DMS53 treated with DMSO at 0.1 percent for 48 hours (cell line): Measurements from ENCODE around the gene TNFRSF1A.
"Not testable (repeated sequence)": the region's sequence is repeated elsewhere in the genome, so short reads cannot be mapped to it uniquely, and the experiment has no call there.

Experiments used
- DNase-seq: peaks from one replicate; lab custom pipeline; 2025; ENCODE audit not compliant: unreplicated experiment; lab: John Stamatoyannopoulos, UW

TNFRSF1A gene

GRCh38 chr12:6307529-6307928, 34.3 kb downstream of the TNFRSF1A start:
- no peak for DNase-seq

DNA sequence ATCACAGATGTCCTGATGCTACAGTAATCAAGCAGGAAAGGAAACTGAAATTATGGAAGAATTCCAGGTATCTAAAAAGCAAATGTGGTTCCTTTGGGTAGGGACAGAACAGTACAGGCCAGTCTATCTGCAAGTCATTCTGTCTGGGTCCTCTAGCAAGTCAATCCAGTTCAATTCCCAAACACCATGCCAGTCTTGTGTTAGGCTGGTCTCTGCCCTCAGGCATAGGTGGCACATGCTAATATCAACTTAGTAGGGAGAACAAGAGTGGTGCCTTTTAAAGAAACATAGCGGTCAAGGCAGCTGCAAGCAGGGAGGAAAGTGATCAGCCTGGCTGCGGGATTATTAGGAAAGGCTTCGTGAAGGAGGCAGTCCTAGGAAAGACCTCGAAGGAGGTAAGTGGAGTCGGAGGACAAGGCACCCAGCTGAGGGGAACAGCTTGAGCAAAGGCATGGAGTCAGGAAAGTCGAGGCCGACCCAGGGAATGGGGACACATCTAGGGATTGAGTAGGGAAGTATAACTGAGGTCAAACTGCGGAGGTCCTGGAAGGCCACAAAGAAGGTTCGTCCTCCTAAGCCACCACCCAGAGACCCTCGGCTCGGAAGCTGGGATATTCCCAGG, 35.2 kb downstream of the TNFRSF1A start:
- no peak for DNase-seq

DNA sequence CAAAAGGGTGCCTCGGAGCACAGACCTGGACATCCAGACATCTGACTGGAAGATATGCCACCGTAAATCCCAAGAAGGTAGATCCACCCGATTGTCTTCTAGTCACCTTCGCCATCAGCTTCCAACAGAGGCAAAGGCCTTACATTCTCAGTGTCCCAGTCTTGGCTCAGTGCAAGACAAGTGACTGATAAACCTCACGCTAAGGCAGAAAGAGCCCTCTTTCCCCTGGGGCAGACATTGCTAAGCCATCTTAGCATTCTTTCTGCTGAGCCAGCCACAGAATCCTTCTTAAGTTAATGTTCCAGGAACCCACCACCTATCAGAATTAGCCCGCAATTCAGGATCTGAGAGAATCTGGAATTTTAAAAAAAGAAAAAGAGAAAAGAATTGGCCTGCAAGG, 35.7 kb downstream of the TNFRSF1A start:
- no peak for DNase-seq

DNA sequence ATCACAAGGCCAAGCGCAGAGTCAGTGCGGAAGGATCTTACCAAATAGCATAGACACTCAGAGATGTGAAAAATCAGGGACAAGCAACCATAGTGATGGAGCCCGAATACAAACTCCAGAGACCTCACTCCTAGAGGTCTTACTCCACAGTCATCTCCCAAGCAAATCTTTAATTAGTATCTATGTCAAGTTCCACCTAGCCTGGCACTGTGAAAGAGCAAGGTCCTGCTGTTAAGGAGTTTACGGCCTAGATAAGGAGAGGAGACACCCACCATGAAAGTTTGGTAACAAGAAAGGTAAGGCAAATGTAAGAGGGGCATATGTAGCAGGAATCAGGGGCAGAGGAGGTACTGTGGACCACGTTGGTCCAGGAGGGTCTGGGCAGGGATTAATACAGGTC, 38.8 kb downstream of the TNFRSF1A start:
- no peak for DNase-seq

DNA sequence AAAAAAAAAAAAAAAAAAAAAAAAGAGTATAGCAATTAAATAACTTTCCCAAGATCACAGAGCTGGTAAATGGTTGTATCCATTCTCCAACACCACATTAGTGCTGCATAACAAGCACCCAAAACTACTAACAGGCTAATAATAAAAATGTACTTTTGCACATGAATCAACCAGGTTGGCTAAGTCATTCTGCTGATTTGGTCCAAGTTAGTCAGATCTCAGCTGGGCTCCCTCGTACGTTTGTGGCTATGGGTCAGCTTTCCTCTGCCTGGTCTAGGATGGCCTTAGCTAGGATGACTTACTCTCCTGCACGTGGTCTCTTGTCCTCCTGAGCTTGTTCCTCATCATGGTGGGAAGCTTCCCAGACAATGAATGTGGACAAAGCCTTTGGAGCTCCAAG, 39.3 kb downstream of the TNFRSF1A start:
- no peak for DNase-seq

DNA sequence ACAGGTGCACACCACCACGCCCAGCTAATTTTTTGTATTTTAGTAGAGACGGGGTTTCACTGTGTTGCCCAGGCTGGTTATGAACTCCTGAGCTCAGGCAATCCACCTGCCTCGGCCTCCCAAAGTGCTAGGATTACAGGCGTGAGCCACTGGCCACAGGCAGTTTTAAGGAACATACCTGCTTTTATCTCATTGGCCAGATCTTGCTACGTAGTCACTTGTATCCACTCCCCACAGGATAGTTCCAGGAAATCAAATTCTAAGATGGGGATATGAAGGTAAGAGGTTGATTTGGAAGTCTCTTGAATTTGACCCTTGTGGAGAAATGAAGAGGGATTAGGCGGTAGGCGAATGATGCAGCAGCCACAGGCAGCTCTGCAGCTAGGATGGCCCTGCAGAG, 40.2 kb downstream of the TNFRSF1A start:
- DNase-seq = no peak

DNA sequence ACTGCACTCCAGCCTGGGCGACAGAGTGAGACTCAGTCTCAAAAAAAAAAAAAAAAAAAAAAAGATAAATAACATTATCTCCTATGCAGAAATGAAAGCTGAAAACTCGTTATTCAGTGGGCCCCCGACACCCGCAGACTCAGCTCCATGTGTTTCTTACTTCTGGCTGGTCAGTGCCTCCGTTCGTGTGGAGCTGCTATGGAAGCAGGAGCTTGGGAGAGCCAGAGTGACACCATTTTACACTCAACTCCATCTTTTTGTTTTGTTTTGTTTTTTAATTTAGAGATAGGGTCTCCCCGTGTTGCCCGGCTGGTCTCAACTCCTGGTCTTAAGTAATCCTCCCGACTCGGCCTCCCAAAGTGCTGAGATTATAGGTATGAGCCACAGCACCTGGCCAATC, 44.7 kb downstream of the TNFRSF1A start:
- no peak for DNase-seq

DNA sequence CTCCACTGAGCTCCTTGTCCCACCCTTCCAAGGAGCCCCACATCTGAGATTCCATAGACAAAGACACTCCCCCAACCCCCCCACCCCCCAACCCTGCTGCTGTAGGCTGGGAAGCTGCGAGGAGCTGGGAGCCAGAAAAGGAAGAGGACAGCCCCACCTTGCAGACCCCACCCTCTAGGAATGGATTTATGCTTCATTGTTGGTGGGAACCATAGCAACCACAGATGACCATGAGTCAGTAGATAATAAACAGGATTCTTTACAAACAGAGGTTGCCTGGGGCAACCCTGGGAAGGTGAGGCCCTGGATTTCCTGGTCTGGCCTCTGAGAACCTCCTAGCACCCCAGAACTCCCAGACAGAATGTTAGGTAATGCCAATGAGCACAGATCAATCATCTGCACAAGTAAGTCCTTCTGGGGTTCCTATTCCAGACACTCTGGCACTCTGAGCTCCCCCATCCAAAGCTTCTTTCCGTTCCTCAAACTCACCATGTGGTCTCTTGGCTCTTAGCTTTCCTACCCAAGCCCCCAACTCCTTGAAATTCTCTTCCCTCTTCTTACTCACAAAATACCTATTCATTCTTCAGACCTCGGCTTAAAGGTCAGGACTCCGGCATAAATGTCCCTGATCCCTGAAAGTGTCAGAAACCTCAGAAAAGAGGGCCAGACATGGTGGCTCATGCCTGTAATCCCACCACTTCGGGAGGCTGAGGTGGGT, 46.6 kb downstream of the TNFRSF1A start:
- DNase-seq = peak; percentile 89

DNA sequence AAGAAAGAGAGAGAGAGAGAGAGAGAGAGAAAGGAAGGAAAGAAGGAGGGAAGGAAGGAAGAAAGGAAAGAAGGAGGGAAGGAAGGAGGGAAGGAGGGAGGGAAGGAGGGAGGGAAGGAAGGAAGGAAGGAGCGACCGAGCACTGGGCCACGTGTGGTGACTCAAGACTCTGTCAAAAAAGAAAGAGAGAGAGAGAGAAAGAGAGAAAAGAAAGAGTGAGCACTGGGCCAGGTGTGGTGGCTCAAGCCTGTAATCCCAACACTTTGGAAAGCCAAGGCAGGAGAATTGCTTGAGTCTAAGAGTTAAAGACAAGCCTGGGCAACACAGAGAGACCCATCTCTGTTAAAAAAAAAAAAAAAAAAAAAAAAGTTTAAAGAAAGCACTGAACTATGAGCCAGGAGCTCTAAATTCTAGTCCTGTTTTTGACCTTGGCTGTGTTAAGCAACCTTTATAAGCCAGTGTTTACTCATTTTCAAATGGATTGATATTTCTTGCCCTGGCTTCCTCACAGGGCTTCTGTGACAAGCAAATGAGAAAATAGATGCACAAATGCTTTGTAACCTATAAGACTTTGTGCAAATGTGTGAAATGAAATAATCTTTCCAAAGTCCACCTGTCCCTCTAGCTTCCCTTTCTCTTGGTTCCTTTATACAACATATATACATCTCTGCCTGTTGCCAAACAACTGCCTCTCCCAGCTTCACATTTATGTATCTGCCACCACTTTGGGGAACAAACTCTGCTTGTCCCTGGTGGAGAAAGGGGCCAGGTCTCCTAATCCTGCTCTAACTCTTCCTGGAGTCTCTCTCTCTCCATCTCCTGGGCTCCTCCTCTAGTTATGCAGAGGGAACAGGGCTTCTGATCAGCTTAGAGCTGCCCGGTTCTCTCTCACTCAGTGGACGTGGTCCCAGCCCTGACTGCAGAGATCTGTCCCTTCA, 47.5 kb downstream of the TNFRSF1A start:
- peak; percentile 66 for DNase-seq

- DNase-seq = no peak
These were observed 49.3 kb downstream of the TNFRSF1A start for GRCh38 chr12:6292606-6293005.

DNA sequence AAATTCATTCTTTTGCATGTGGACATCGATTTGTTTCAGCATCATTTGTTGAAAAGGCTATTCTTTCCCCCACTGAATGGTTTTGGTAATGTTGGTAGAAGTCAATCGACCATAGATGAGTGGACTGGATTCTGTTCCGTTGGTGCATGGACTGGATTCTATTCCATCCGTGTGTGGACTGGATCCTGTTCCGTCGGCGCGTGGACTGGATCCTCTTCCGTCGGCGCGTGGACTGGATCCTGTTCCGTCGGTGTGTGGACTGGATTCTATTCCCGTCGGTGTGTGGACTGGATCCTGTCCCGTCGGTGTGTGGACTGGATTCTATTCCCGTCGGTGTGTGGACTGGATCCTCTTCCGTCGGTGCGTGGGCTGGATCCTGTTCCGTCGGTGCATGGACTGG, 52.0 kb downstream of the TNFRSF1A start:
- not testable (repeated sequence) for DNase-seq

DNA sequence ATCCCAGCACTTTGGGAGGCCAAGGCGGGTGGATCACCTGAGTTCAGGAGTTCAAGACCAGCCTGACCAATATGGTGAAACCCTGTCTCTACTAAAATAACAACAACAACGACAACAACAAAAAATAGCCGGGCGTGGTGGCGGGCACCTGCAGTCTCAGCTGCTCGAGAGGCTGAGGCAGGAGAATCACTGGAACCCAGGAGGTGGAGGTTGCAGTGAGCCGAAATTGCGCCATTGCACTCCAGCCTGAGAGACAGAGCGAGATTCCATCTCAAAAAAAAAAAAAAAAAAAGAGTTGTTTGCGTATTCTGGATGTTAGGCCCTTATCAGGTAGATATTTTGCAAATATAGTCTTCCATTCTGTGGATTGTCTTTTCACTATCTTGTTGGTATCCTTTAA, 52.8 kb downstream of the TNFRSF1A start:
- DNase-seq = not testable (repeated sequence)

DNA sequence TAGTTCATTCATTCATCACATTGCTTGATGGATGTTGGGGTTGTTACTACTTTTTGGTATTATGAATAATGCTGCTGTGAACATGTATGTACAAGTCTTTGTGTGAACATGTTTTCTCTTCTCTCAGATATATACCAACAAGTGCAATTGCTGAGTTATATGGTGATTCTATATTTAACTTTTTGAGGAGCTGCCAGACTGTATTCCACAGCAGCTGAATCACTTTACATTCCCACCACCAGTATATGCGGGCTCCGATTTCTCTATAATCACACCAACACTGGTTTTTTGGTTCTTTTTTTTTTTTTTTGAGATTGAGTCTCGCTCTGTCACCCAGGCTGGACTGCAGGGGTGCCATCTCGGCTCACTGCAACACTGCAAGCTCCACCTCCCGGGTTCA, 53.6 kb downstream of the TNFRSF1A start:
- DNase-seq = no peak

GRCh38 chr12:6285532-6286306, 56.2 kb downstream of the TNFRSF1A start:
- no peak for DNase-seq

DNA sequence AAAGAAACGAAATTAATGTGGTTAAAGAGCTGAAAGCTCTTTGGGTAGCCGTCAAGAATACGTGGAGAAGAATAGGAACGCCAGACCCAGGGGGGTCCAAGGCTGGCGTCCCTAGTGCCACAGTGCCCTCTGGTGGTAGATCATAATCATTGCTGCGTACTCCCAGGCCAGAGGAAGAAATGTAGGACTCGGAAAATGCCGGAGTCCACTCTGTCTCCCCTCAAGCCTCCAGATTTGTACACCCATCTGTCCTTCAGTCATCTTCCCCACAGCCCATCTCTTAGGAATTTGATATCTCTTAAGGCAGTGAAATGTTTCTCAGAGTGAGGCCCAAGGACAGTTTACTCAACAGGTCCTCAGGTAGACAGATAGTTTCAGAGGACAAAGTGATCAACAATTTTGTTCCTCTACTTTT, 56.8 kb downstream of the TNFRSF1A start:
- DNase-seq = peak; percentile 86

DNA sequence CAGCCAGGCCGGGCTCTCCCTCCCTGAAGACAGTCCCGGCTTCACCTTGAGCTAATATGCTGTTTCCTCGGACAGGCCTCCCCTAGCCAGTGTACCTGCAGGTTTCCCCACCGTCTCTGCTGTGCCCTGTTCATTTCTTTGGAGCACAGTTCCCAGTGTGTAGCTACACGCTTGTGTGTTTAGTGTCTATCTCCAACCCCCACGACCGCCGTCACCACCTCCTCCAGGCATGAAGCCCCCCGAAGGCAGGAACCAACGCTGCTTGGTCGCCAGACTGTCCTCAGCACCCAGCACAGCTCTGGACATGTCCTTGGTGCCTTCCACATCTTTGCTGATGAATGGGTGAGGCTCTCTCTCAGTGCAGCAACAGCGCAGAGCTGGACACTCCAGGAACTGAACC, 57.6 kb downstream of the TNFRSF1A start:
- DNase-seq = no peak

DNA sequence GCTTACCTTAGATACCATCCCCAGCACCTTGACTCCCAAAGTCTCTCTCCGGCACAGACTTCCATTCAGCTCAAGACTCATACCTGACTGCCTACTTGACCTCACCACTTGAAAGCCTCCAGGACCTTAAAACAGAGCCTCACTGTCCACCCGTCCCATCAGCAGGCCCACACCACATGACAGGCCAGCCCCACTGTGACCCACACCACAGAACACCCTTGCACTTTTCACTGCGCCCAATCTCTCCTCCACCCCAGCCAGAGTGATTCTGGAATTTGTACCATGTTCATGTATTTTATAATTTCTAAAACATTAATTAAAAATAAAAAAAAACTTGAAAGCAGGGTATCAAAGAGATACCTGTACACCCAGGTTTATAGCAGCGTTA, 59.4 kb downstream of the TNFRSF1A start:
- DNase-seq = no peak

GRCh38 chr12:6281081-6281809, 60.6 kb downstream of the TNFRSF1A start:
- DNase-seq = no peak

GRCh38 chr12:6280672-6281071, 61.2 kb downstream of the TNFRSF1A start:
- no peak for DNase-seq

- DNase-seq = peak; percentile 70
These were observed 61.8 kb downstream of the TNFRSF1A start for GRCh38 chr12:6280053-6280469.
